ENCODE measurements around the gene RTL3.

The RTL3 gene

GRCh38 chrX:78708262-78708661 is 49.1 kb upstream of the RTL3 start:
- Histone ChIP-seq H3K4me1 (ENCODE audit: control insufficient read depth, insufficient read depth, low read length) (no peaks in the 10 kb centered on the region), H3K27ac (ENCODE audit: extremely low read depth, low read depth, low read length) (no peak overlapping the region), H3K4me3 (ENCODE audit: low read depth, low read length) (no peak overlapping the region), H3K9me3 (ENCODE audit: control insufficient read depth, insufficient read depth, low read depth, low read length) (no peaks in the 10 kb centered on the region), H3K36me3 (ENCODE audit: control insufficient read depth in 2 of 2, insufficient read depth in 1 of 2, low read length in 2 of 2) (no peaks in the 10 kb centered on the region)
- POLR2A ChIA-PET: no interaction called here
- CTCF ChIA-PET: interaction anchor here (0.6 to 1.4 kb wide), 2 partner anchors 153 to 694 kb away, joined by 3 to 4 read pairs; no protein-coding TSS in a partner anchor
- TF ChIP-seq ZNF223 (tag by site-specific recombination; IDR thresholded peaks at IDR 0.05) (no peak), ZNF558 (tag by site-specific recombination; IDR thresholded peaks at IDR 0.05) (no peak), ZNF449 (tag by site-specific recombination; IDR thresholded peaks at IDR 0.05) (no peak), AEBP2 (tag by site-specific recombination; IDR thresholded peaks at IDR 0.05; ENCODE audit: borderline replicate concordance) (no peak), ZNF274 (IDR thresholded peaks at IDR 0.05; ENCODE audit: low read length) (no peak), ZNF274 (tag by site-specific recombination; IDR thresholded peaks at IDR 0.05; ENCODE audit: borderline replicate concordance) (no peak), FEZF1 (tag by site-specific recombination; IDR thresholded peaks at IDR 0.05) (no peak), ZNF398 (tag by site-specific recombination; IDR thresholded peaks at IDR 0.05) (no peak), MZF1 (tag by site-specific recombination; IDR thresholded peaks at IDR 0.05; ENCODE audit: borderline replicate concordance) (no peak), ZNF280D (tag by site-specific recombination; IDR thresholded peaks at IDR 0.05) (no peak), ZNF366 (tag by site-specific recombination; conservative IDR thresholded peaks at IDR 0.05) (no peak), ZNF785 (tag by site-specific recombination; IDR thresholded peaks at IDR 0.05) (no peak), ZNF48 (tag by site-specific recombination; IDR thresholded peaks at IDR 0.05) (no peak), HOXA7 (CRISPR knock-in tag; IDR thresholded peaks at IDR 0.05; ENCODE audit: borderline replicate concordance) (no peak), GFI1B (tag by site-specific recombination; IDR thresholded peaks at IDR 0.05) (no peak), ZNF624 (tag by site-specific recombination; IDR thresholded peaks at IDR 0.05) (no peak)

GRCh38 chrX:78706071-78706470 is 46.9 kb upstream of the RTL3 start:
- no peak overlapping the region for H3K27ac ChIP-seq (ENCODE audit: extremely low read depth, low read depth, low read length)
- no peaks in the 10 kb centered on the region for H3K9me3 ChIP-seq (ENCODE audit: control insufficient read depth, insufficient read depth, low read depth, low read length)
- H3K4me3 ChIP-seq (ENCODE audit: low read depth, low read length): no peak overlapping the region
- ChIA-PET POLR2A (no interaction called here), CTCF (interaction anchor here (0.6 kb wide), 1 partner anchor 87 kb away, joined by 4 read pairs; no protein-coding TSS in a partner anchor)
- no peaks in the 10 kb centered on the region for H3K36me3 ChIP-seq (ENCODE audit: control insufficient read depth in 2 of 2, insufficient read depth in 1 of 2, low read length in 2 of 2)
- no peaks in the 10 kb centered on the region for H3K4me1 ChIP-seq (ENCODE audit: control insufficient read depth, insufficient read depth, low read length)
- TF ChIP-seq BCL11B (tag by site-specific recombination; IDR thresholded peaks at IDR 0.05; ENCODE audit: low read depth) (no peak), EGR2 (tag by site-specific recombination; IDR thresholded peaks at IDR 0.05; ENCODE audit: low read depth) (no peak), ZNF433 (tag by site-specific recombination; IDR thresholded peaks at IDR 0.05; ENCODE audit: low read depth) (no peak), IKZF3 (tag by site-specific recombination; IDR thresholded peaks at IDR 0.05) (no peak), ZNF777 (tag by site-specific recombination; IDR thresholded peaks at IDR 0.05; ENCODE audit: borderline replicate concordance) (no peak), KLF16 (tag by site-specific recombination; IDR thresholded peaks at IDR 0.05) (no peak), KLF10 (tag by site-specific recombination; IDR thresholded peaks at IDR 0.05) (no peak), ZNF26 (tag by site-specific recombination; IDR thresholded peaks at IDR 0.05) (no peak), ZNF473 (tag by site-specific recombination; IDR thresholded peaks at IDR 0.05) (no peak), ZNF571 (tag by site-specific recombination; IDR thresholded peaks at IDR 0.05) (no peak)

All from HEK293 (cell line).